ENCODE results near the gene ACSL6.

Gene ACSL6

GRCh38 chr5:131988601-131989000, 22.9 kb downstream of the ACSL6 start:
- H3K14ac ChIP-seq (ENCODE audit: low read length in 2 of 2), result no peak overlapping the region
- DNase-seq, result no peak
- no peaks in the 10 kb centered on the region for H3K9me3 ChIP-seq (ENCODE audit: control insufficient read depth, low read length)
- H2AFZ ChIP-seq (ENCODE audit: low read depth, low read length), result no peak overlapping the region
- H3K4me3 ChIP-seq (ENCODE audit: insufficient read depth in 1 of 2, low read depth in 1 of 2, low read length in 2 of 2), result no peak overlapping the region
- no peaks in the 10 kb centered on the region for H3K4me1 ChIP-seq (ENCODE audit: control insufficient read depth, insufficient read depth, low read depth, low read length)
- no peak overlapping the region for H3K9ac ChIP-seq (ENCODE audit: low read length)
- H3K27ac ChIP-seq (ENCODE audit: low read length, poor library complexity, severe bottlenecking), result no peak overlapping the region
- no peak overlapping the region for H2BK15ac ChIP-seq (ENCODE audit: low read depth, poor library complexity, severe bottlenecking)
- H2AK5ac ChIP-seq (ENCODE audit: low read length, severe bottlenecking), result no peak overlapping the region
- no peak overlapping the region for H4K8ac ChIP-seq (ENCODE audit: low read length)
- H2BK5ac ChIP-seq (ENCODE audit: low read depth, low read length, poor library complexity, severe bottlenecking), result no peak overlapping the region
- H3K79me1 ChIP-seq (replicated peaks; ENCODE audit: low read length, poor library complexity, severe bottlenecking), result no peaks in the 10 kb centered on the region
- no peak overlapping the region for H3K4ac ChIP-seq (ENCODE audit: low read depth in 1 of 2, low read length in 2 of 2)
- 90% methylated on average over 6 of the region's 6 CpGs for WGBS
- H2BK120ac ChIP-seq (ENCODE audit: low read depth, low read length), result no peak overlapping the region
- H3K18ac ChIP-seq (ENCODE audit: low read depth in 1 of 2, low read length in 2 of 2), result no peak overlapping the region
- no peak overlapping the region for H3K4me2 ChIP-seq (ENCODE audit: low read length, poor library complexity, severe bottlenecking)
- no peak overlapping the region for H4K91ac ChIP-seq (ENCODE audit: low read length)
- H2BK12ac ChIP-seq (ENCODE audit: low read length in 2 of 2), result no peak overlapping the region
- H3K27me3 ChIP-seq (ENCODE audit: control insufficient read depth in 1 of 2, insufficient read depth in 1 of 2, low read length in 2 of 2), result peaks cover 22 to 34% of the 10 kb centered on the region in 2 experiments
- H3K36me3 ChIP-seq (ENCODE audit: control insufficient read depth in 1 of 2, insufficient read depth in 2 of 2, low read depth in 1 of 2, low read length in 2 of 2), result no peaks in the 10 kb centered on the region
- H3K23ac ChIP-seq (ENCODE audit: low read length in 2 of 2), result no peak overlapping the region

- 72% methylated on average over 3 of the region's 3 CpGs for WGBS
- no peak overlapping the region for H2AK5ac ChIP-seq (ENCODE audit: low read length, severe bottlenecking)
Measured at GRCh38 chr5:131987251-131987650, 24.2 kb downstream of the ACSL6 start.

GRCh38 chr5:131986161-131986912, 25.1 kb downstream of the ACSL6 start:
- Histone ChIP-seq H4K8ac (ENCODE audit: low read length) (no peak overlapping the region), H3K4me2 (ENCODE audit: low read length, poor library complexity, severe bottlenecking) (no peak overlapping the region), H3K27ac (ENCODE audit: low read length, poor library complexity, severe bottlenecking) (no peak overlapping the region), H3K36me3 (ENCODE audit: control insufficient read depth in 1 of 2, insufficient read depth in 2 of 2, low read depth in 1 of 2, low read length in 2 of 2) (no peaks in the 10 kb centered on the region), H2BK5ac (ENCODE audit: low read depth, low read length, poor library complexity, severe bottlenecking) (no peak overlapping the region), H2BK12ac (ENCODE audit: low read length in 2 of 2) (no peak overlapping the region), H3K14ac (ENCODE audit: low read length in 2 of 2) (no peak overlapping the region), H3K18ac (ENCODE audit: low read depth in 1 of 2, low read length in 2 of 2) (no peak overlapping the region), H3K27me3 (ENCODE audit: control insufficient read depth in 1 of 2, insufficient read depth in 1 of 2, low read length in 2 of 2) (peaks cover 6 to 17% of the 10 kb centered on the region in 2 experiments), H2BK15ac (ENCODE audit: low read depth, poor library complexity, severe bottlenecking) (no peak overlapping the region), H3K4me1 (ENCODE audit: control insufficient read depth, insufficient read depth, low read depth, low read length) (no peaks in the 10 kb centered on the region), H3K4ac (ENCODE audit: low read depth in 1 of 2, low read length in 2 of 2) (no peak overlapping the region), H3K79me1 (replicated peaks; ENCODE audit: low read length, poor library complexity, severe bottlenecking) (no peaks in the 10 kb centered on the region), H4K91ac (ENCODE audit: low read length) (no peak overlapping the region), H2BK120ac (ENCODE audit: low read depth, low read length) (no peak overlapping the region), H3K9ac (ENCODE audit: low read length) (no peak overlapping the region), H2AK5ac (ENCODE audit: low read length, severe bottlenecking) (no peak overlapping the region), H2AFZ (ENCODE audit: low read depth, low read length) (no peak overlapping the region), H3K4me3 (ENCODE audit: insufficient read depth in 1 of 2, low read depth in 1 of 2, low read length in 2 of 2) (no peak overlapping the region), H3K23ac (ENCODE audit: low read length in 2 of 2) (no peak overlapping the region), H3K9me3 (ENCODE audit: control insufficient read depth, low read length) (no peaks in the 10 kb centered on the region)
- WGBS, result 85% methylated on average over 8 of the region's 8 CpGs
- DNase-seq, result no peak

More at GRCh38 chr5:131987251-131987650, 24.2 kb downstream of the ACSL6 start:
- no peak overlapping the region for H3K27ac ChIP-seq (ENCODE audit: low read length, poor library complexity, severe bottlenecking)
- no peak overlapping the region for H2BK15ac ChIP-seq (ENCODE audit: low read depth, poor library complexity, severe bottlenecking)
- no peak overlapping the region for H2BK12ac ChIP-seq (ENCODE audit: low read length in 2 of 2)
- no peaks in the 10 kb centered on the region for H3K79me1 ChIP-seq (replicated peaks; ENCODE audit: low read length, poor library complexity, severe bottlenecking)
- H3K27me3 ChIP-seq (ENCODE audit: control insufficient read depth in 1 of 2, insufficient read depth in 1 of 2, low read length in 2 of 2), result peaks cover 16 to 26% of the 10 kb centered on the region in 2 experiments
- no peak overlapping the region for H2BK5ac ChIP-seq (ENCODE audit: low read depth, low read length, poor library complexity, severe bottlenecking)
- H2AFZ ChIP-seq (ENCODE audit: low read depth, low read length), result no peak overlapping the region
- DNase-seq, result no peak
- no peak overlapping the region for H3K23ac ChIP-seq (ENCODE audit: low read length in 2 of 2)
- no peak overlapping the region for H3K9ac ChIP-seq (ENCODE audit: low read length)
- no peak overlapping the region for H4K8ac ChIP-seq (ENCODE audit: low read length)
- H3K4me2 ChIP-seq (ENCODE audit: low read length, poor library complexity, severe bottlenecking), result no peak overlapping the region
- H2BK120ac ChIP-seq (ENCODE audit: low read depth, low read length), result no peak overlapping the region
- no peak overlapping the region for H4K91ac ChIP-seq (ENCODE audit: low read length)
- H3K9me3 ChIP-seq (ENCODE audit: control insufficient read depth, low read length), result no peaks in the 10 kb centered on the region
- H3K4me1 ChIP-seq (ENCODE audit: control insufficient read depth, insufficient read depth, low read depth, low read length), result no peaks in the 10 kb centered on the region
- no peak overlapping the region for H3K4me3 ChIP-seq (ENCODE audit: insufficient read depth in 1 of 2, low read depth in 1 of 2, low read length in 2 of 2)
- peak overlapping the region in 1 of 2 experiments; percentile 26 for H3K14ac ChIP-seq (ENCODE audit: low read length in 2 of 2)
- no peak overlapping the region for H3K4ac ChIP-seq (ENCODE audit: low read depth in 1 of 2, low read length in 2 of 2)
- no peaks in the 10 kb centered on the region for H3K36me3 ChIP-seq (ENCODE audit: control insufficient read depth in 1 of 2, insufficient read depth in 2 of 2, low read depth in 1 of 2, low read length in 2 of 2)
- H3K18ac ChIP-seq (ENCODE audit: low read depth in 1 of 2, low read length in 2 of 2), result no peak overlapping the region

GRCh38 chr5:131984956-131985665, 26.3 kb downstream of the ACSL6 start:
- WGBS, result 92% methylated on average over 6 of the region's 8 CpGs
- H3K4me2 ChIP-seq (ENCODE audit: low read length, poor library complexity, severe bottlenecking), result no peak overlapping the region
- no peaks in the 10 kb centered on the region for H3K79me1 ChIP-seq (replicated peaks; ENCODE audit: low read length, poor library complexity, severe bottlenecking)
- no peak overlapping the region for H3K4ac ChIP-seq (ENCODE audit: low read depth in 1 of 2, low read length in 2 of 2)
- no peak overlapping the region for H4K91ac ChIP-seq (ENCODE audit: low read length)
- no peak overlapping the region for H3K4me3 ChIP-seq (ENCODE audit: insufficient read depth in 1 of 2, low read depth in 1 of 2, low read length in 2 of 2)
- DNase-seq, result no peak
- no peak overlapping the region for H2BK120ac ChIP-seq (ENCODE audit: low read depth, low read length)
- no peak overlapping the region for H2BK12ac ChIP-seq (ENCODE audit: low read length in 2 of 2)
- H3K4me1 ChIP-seq (ENCODE audit: control insufficient read depth, insufficient read depth, low read depth, low read length), result no peaks in the 10 kb centered on the region
- peaks cover 0 to 10% of the 10 kb centered on the region in 2 experiments for H3K27me3 ChIP-seq (ENCODE audit: control insufficient read depth in 1 of 2, insufficient read depth in 1 of 2, low read length in 2 of 2)
- no peak overlapping the region for H2AFZ ChIP-seq (ENCODE audit: low read depth, low read length)
- no peak overlapping the region for H3K18ac ChIP-seq (ENCODE audit: low read depth in 1 of 2, low read length in 2 of 2)
- H3K9ac ChIP-seq (ENCODE audit: low read length), result no peak overlapping the region
- H2BK5ac ChIP-seq (ENCODE audit: low read depth, low read length, poor library complexity, severe bottlenecking), result no peak overlapping the region
- H3K9me3 ChIP-seq (ENCODE audit: control insufficient read depth, low read length), result no peaks in the 10 kb centered on the region
- H3K36me3 ChIP-seq (ENCODE audit: control insufficient read depth in 1 of 2, insufficient read depth in 2 of 2, low read depth in 1 of 2, low read length in 2 of 2), result no peaks in the 10 kb centered on the region
- no peak overlapping the region for H4K8ac ChIP-seq (ENCODE audit: low read length)
- no peak overlapping the region for H2BK15ac ChIP-seq (ENCODE audit: low read depth, poor library complexity, severe bottlenecking)
- no peak overlapping the region for H2AK5ac ChIP-seq (ENCODE audit: low read length, severe bottlenecking)
- no peak overlapping the region for H3K27ac ChIP-seq (ENCODE audit: low read length, poor library complexity, severe bottlenecking)
- H3K23ac ChIP-seq (ENCODE audit: low read length in 2 of 2), result no peak overlapping the region
- no peak overlapping the region for H3K14ac ChIP-seq (ENCODE audit: low read length in 2 of 2)

Data from mesenchymal stem cell (in vitro differentiated cells and primary cell).